ENCODE results near the gene RHOC. TPM values are rescaled to one million over a fixed set of nuclear protein-coding genes. Genes with fewer than 3 reads are reported as not detected.

The RHOC gene
- total RNA-seq, 2 experiments from 2014 or later = 34.2 to 34.7 TPM

DNA sequence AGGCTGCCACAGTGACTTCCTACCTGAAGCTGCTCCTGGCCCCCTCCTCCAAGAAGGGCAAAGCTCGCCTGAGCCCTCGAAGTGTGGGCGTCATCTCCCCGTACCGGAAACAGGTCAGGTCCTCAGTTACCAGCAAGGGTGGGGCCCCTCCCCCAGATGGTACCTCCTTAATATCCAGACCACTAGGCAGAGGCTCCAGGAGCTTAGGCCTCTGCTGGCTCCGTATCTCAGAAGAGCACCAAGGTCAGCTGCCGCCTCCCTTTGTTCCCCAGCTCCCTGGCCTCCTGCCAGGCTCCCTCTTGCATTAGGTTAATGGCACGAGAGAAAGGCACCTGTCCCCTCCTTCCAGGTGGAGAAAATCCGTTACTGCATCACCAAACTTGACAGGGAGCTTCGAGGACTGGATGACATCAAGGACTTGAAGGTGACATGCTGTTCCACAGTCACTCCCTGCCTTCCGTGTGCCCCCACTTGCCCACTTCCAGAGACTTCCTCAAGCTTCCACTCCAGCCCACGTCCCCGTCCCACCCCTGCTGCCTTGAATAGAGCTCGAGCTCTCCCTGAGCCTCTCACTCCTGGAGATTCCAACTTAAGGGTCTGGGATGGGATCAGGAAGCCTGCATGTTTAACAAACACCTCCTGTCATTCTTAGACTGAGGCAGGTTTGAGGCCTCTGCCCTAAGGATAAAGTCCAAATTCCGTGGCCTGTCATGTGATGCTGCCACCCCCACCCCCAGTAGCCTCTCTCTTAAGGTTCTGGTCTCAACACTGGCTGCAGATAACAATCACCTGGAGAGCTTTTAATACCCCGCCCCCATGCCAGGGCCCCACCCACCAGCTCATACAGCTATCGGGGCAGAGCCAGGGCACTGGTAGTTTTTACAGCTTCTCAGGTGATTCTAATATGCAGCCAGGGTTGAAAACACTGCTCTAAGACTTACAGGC is 8.3 kb downstream of the RHOC start:
- intact Hi-C loops (cut with micrococcal nuclease) = no loop called here
- H3K27ac Mint-ChIP-seq = no peak overlapping the region
- no peak overlapping the region for H3K4me3 Mint-ChIP-seq
- H3K4me1 Mint-ChIP-seq (ENCODE audit: low read depth) = peaks cover 36% of the 10 kb centered on the region
- H3K9me3 Mint-ChIP-seq = no peaks in the 10 kb centered on the region
- TF ChIP-seq, protein P1, sequence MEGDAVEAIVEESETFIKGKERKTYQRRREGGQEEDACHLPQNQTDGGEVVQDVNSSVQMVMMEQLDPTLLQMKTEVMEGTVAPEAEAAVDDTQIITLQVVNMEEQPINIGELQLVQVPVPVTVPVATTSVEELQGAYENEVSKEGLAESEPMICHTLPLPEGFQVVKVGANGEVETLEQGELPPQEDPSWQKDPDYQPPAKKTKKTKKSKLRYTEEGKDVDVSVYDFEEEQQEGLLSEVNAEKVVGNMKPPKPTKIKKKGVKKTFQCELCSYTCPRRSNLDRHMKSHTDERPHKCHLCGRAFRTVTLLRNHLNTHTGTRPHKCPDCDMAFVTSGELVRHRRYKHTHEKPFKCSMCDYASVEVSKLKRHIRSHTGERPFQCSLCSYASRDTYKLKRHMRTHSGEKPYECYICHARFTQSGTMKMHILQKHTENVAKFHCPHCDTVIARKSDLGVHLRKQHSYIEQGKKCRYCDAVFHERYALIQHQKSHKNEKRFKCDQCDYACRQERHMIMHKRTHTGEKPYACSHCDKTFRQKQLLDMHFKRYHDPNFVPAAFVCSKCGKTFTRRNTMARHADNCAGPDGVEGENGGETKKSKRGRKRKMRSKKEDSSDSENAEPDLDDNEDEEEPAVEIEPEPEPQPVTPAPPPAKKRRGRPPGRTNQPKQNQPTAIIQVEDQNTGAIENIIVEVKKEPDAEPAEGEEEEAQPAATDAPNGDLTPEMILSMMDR (IDR thresholded peaks at IDR 0.05) = no peak
- H3K36me3 Mint-ChIP-seq (ENCODE audit: low read depth) = peaks cover 18% of the 10 kb centered on the region
- ATAC-seq = no peak
- CTCF ChIA-PET = interaction anchor here (0.9 to 1.8 kb wide), 3 partner anchors 9 to 85 kb away, joined by 3 to 5 read pairs (median 4); no protein-coding TSS in a partner anchor
- no peak for DNase-seq
- H3K27me3 Mint-ChIP-seq = no peaks in the 10 kb centered on the region
- POLR2A ChIA-PET = interaction anchor here (0.7 to 7.5 kb wide), 3 partner anchors 9 to 23 kb away, joined by 3 to 59 read pairs (median 4); partner anchors contain the start of gene MOV10

DNA sequence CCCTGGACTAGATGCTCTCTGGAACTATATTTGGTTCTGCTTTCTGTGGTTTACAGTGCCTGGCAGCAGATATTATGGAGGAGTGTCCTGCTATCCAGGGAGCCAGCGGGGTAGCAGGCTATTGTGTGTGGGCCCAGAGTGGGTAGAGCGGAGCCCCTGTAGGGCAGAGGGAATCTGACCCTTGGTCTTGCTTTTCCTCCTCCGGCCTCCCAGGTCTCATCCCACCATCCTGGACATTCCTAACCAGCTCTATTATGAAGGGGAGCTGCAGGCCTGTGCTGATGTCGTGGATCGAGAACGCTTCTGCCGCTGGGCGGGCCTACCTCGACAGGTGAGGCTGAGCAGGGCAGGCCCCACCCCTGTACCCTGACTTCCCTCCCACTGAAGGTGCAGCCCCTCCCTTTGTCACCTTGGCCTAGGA is 9.1 kb downstream of the RHOC start:
- ATAC-seq (no peak), DNase-seq (no peak)
- Mint-ChIP-seq H3K4me3 (no peak overlapping the region), H3K27ac (no peak overlapping the region), H3K27me3 (no peaks in the 10 kb centered on the region), H3K9me3 (no peaks in the 10 kb centered on the region), H3K4me1 (ENCODE audit: low read depth) (peaks cover 36% of the 10 kb centered on the region), H3K36me3 (ENCODE audit: low read depth) (peaks cover 21% of the 10 kb centered on the region)
- CTCF ChIA-PET = interaction anchor here (1.3 to 1.8 kb wide), 2 partner anchors 10 to 84 kb away, joined by 4 to 5 read pairs; no protein-coding TSS in a partner anchor
- TF ChIP-seq, protein P1 (IDR thresholded peaks at IDR 0.05) = no peak
- POLR2A ChIA-PET = no interaction called here
- intact Hi-C loops (cut with micrococcal nuclease) = no loop called here

DNA sequence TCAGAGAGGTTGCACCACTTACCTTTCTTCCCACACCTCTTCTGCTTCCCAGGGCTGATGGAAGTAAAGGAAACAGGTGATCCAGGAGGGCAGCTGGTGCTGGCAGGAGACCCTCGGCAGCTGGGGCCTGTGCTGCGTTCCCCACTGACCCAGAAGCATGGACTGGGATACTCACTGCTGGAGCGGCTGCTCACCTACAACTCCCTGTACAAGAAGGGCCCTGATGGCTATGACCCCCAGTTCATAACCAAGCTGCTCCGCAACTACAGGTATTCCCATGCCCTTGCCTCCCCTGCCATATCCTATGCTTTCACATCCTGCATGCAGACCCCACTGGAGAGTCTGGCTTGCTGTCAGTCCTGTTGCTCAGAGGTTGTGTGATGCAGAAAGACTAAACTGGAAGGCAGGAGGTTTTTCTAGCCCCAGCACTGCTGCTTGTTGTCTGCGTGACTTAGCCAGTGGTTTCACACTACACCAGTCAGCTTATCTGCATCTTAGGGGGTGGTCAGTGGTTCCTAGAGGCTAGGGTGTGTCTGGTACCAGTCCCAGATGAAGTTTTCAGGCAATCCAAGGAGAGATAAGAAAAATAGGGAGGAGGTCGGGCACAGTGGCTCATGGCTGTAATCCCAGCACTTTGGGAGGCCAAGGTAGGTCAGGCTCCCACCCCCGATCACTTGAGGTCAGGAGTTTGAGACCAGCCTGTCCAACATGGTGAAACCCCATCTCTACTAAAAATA is 10.2 kb downstream of the RHOC start:
- TF ChIP-seq, protein P1 (IDR thresholded peaks at IDR 0.05) = no peak
- Mint-ChIP-seq H3K27me3 (no peaks in the 10 kb centered on the region), H3K27ac (peak overlapping the region; percentile 20), H3K4me3 (no peak overlapping the region), H3K36me3 (ENCODE audit: low read depth) (peaks cover 23% of the 10 kb centered on the region), H3K4me1 (ENCODE audit: low read depth) (peaks cover 25% of the 10 kb centered on the region), H3K9me3 (no peaks in the 10 kb centered on the region)
- ATAC-seq (no peak), DNase-seq (no peak)
- CTCF ChIA-PET = interaction anchor here (0.9 kb wide), 1 partner anchor 71 kb away, joined by 3 read pairs; no protein-coding TSS in a partner anchor
- intact Hi-C loops (cut with micrococcal nuclease) = no loop called here
- POLR2A ChIA-PET = interaction anchor here (0.9 kb wide), 1 partner anchor 22 kb away, joined by 3 read pairs; the partner anchor contains the start of gene MOV10

DNA sequence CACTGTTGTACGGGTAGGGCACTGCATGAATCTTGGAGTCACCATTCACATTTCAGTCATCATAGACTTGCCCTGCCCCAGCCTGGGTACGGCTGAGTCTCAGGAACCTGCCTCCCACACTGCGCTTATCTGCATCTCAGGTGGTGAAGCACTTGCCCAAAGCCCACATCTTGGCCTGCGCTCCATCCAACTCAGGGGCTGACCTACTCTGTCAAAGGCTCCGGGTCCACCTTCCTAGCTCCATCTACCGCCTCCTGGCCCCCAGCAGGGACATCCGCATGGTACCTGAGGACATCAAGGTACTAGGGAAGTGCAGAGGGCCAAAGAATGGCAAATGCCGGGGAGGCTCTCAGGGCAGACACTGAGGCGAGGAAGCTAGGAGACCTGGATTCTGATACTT is 11.7 kb downstream of the RHOC start:
- TF ChIP-seq, protein P1 (IDR thresholded peaks at IDR 0.05) = no peak
- intact Hi-C loops (cut with micrococcal nuclease) = no loop called here
- POLR2A ChIA-PET = no interaction called here
- no peaks in the 10 kb centered on the region for H3K27me3 Mint-ChIP-seq
- DNase-seq (no peak), ATAC-seq (no peak)
- no peaks in the 10 kb centered on the region for H3K9me3 Mint-ChIP-seq
- no peak overlapping the region for H3K27ac Mint-ChIP-seq
- H3K4me3 Mint-ChIP-seq = no peak overlapping the region
- H3K36me3 Mint-ChIP-seq (ENCODE audit: low read depth) = peaks cover 24% of the 10 kb centered on the region
- CTCF ChIA-PET = interaction anchor here (0.8 to 1.2 kb wide), 2 partner anchors 10 to 22 kb away, joined by 3 read pairs; no protein-coding TSS in a partner anchor
- H3K4me1 Mint-ChIP-seq (ENCODE audit: low read depth) = peaks cover 11% of the 10 kb centered on the region

All from activated CD8-positive, alpha-beta T cell treated with anti-CD3 and anti-CD28 coated beads for 36 hours (primary cell).